ENCODE data around the gene FOXE3. TPM values are rescaled to one million over a fixed set of nuclear protein-coding genes. Genes with fewer than 3 reads are reported as not detected.

The FOXE3 gene
- total RNA-seq, 1 donor: not detected

DNA sequence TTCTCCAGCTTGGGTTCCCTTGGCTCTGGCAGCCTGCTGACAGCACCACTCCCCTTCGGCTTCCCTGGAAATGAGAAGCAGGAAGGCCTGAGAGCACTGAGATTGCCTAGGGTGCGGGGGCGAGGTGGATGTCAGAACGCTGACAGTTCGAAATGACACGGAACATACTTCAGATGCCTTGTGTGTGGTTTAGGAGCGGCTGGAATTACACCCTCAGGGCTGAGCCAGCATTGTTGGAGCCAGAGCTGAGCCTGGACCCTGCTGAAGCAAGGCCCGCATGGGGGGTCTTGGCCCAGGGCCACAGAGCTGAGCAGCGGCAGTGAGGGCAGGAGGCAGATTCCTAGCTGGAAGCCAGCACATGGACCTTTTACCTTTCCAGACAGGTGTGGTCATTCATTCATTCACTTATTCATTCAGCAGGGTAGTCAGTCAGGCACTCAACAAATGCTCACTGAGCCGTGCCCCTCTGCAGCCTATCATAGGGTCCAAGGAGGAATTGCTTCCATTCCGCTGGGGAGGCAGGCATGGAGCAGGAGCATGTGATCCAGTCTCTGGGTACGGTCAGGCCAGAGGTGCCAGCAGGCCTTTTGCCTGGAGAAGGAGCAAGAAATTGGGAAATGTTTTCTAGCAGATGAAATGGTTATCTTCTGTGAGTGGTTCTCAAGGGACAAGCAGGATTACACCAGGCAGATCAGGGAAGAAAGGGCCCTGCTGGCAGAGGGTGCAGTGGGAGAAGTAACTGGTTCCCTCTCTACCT is 6.6 kb upstream of the FOXE3 start:
- no peak overlapping the region for H3K4me3 ChIP-seq (ENCODE audit: low read depth, low read length)
- peak; percentile 62 for DNase-seq (ENCODE audit: low read depth)
- TF ChIP-seq, protein P1, sequence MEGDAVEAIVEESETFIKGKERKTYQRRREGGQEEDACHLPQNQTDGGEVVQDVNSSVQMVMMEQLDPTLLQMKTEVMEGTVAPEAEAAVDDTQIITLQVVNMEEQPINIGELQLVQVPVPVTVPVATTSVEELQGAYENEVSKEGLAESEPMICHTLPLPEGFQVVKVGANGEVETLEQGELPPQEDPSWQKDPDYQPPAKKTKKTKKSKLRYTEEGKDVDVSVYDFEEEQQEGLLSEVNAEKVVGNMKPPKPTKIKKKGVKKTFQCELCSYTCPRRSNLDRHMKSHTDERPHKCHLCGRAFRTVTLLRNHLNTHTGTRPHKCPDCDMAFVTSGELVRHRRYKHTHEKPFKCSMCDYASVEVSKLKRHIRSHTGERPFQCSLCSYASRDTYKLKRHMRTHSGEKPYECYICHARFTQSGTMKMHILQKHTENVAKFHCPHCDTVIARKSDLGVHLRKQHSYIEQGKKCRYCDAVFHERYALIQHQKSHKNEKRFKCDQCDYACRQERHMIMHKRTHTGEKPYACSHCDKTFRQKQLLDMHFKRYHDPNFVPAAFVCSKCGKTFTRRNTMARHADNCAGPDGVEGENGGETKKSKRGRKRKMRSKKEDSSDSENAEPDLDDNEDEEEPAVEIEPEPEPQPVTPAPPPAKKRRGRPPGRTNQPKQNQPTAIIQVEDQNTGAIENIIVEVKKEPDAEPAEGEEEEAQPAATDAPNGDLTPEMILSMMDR (IDR thresholded peaks at IDR 0.05; ENCODE audit: insufficient read depth, low read length): no peak

DNA sequence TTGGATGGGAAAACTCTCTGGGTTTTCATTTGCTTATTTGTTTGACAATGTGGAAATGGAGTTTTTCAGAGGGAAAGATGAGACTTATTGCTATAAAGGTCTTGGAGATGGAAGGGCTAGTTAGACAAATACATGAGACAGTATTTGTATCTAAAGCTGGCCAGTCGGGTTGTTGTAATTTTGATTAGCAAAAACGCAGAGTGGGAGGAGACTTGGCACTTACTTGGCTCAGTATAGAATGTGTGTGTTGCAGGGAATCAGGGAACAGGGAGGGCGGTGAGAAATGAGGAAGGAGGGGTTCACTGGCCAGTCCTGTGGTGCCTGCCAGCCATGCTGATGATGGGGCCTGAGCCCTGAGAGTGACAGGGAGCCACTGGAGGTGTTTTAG is 6.0 kb upstream of the FOXE3 start:
- TF ChIP-seq, protein P1 (IDR thresholded peaks at IDR 0.05; ENCODE audit: insufficient read depth, low read length): no peak

DNA sequence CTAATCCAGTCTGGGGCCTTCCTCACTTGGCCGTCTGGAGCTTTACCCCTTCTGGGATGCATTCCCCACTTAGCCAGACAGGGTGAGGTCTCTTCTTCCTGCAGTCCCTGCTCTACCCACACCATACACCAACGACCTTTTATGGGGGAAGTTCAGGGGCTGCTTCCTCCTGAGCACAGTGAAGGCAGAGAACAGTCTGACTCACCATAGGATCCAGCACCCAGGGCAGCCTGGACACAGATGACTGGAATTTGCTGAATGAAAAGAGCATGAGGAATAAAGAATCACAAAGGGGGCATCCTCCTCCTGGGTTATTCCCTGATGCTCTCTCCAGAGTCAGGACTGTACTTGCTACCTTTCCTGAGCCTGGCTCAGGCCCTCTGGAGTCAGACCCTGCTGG is 4.6 kb upstream of the FOXE3 start:
- no peak for DNase-seq (ENCODE audit: low read depth)
- H3K4me3 ChIP-seq (ENCODE audit: low read depth, low read length): no peak overlapping the region

More for the DNA sequence above, 6.0 kb upstream of the FOXE3 start:
- no peak overlapping the region for H3K4me3 ChIP-seq (ENCODE audit: low read depth, low read length)
- DNase-seq (ENCODE audit: low read depth): no peak

DNA sequence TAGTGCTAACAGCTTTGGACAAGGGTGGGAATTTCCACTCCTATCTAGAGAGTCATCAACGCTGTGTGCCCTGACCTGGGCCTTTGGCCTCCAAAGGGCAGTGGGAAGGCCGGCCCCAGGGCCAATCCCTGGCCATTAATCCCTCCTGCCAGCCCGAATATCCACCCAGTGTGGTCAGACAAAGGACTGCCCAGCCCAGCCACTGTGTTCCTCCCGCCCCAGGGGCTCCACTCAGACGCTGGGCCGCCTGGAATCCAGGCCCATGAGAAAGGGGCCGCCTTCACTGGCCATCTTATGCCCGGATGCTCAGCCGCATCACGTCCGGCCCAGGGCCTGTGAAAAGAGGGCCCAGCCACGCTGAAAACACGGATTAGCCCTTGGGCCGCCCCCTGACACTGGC is 3.6 kb upstream of the FOXE3 start:
- TF ChIP-seq, protein P1 (IDR thresholded peaks at IDR 0.05; ENCODE audit: insufficient read depth, low read length): no peak
- H3K4me3 ChIP-seq (ENCODE audit: low read depth, low read length): no peak overlapping the region
- DNase-seq (ENCODE audit: low read depth): no peak

More for the DNA sequence above, 4.6 kb upstream of the FOXE3 start:
- TF ChIP-seq, protein P1 (IDR thresholded peaks at IDR 0.05; ENCODE audit: insufficient read depth, low read length): no peak

GRCh38 chr1:47416319-47417169 is 459 bp downstream of the FOXE3 start:
- no peak for DNase-seq (ENCODE audit: low read depth)

GRCh38 chr1:47417170-47418044 is 1.3 kb downstream of the FOXE3 start:
- DNase-seq (ENCODE audit: low read depth): no peak
- TF ChIP-seq, protein P1 (IDR thresholded peaks at IDR 0.05; ENCODE audit: insufficient read depth, low read length): no peak
- H3K4me3 ChIP-seq (ENCODE audit: low read depth, low read length): no peak overlapping the region

More at GRCh38 chr1:47416319-47417169, 459 bp downstream of the FOXE3 start:
- peak overlapping the region; percentile 50 for H3K4me3 ChIP-seq (ENCODE audit: low read depth, low read length)
- TF ChIP-seq, protein P1 (IDR thresholded peaks at IDR 0.05; ENCODE audit: insufficient read depth, low read length): no peak
